HG03103 (cell line): ENCODE results near the gene EPS15.
"Not testable (repeated sequence)": the region's sequence is repeated elsewhere in the genome, so short reads cannot be mapped to it uniquely, and the experiment has no call there.

Experiments used
- ATAC-seq: cut with Tn5 transposase; IDR thresholded peaks from one replicate; pipeline ENCODE4 v1.9.1; 2021; ENCODE audit warnings: low read depth; ENCODE audit not compliant: unreplicated experiment

EPS15 gene

DNA sequence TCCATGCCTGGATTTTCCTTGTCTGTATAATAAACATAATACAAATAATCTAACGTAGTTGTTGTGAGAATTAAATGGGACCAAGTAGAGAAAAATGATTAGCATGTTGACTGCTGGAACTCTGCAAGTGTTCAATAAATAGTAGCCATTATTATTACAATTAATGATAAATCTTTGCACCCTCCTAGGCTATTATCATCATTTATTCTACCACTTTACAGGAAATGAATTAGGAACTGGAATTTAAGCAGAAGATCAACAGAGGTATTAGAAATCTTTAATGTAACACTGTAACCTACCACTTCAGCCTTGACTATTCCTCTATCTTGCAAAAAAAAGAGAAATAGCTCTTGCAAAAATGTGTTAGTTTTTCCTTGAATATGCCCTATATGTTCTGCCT lies 126.8 kb downstream of the EPS15 start:
- no peak for ATAC-seq

- not testable (repeated sequence) for ATAC-seq
These were observed 128.4 kb downstream of the EPS15 start for GRCh38 chr1:51390641-51391040.

GRCh38 chr1:51387288-51387687 lies 131.8 kb downstream of the EPS15 start:
- not testable (repeated sequence) for ATAC-seq

GRCh38 chr1:51386259-51386658 lies 132.8 kb downstream of the EPS15 start:
- not testable (repeated sequence) for ATAC-seq

DNA sequence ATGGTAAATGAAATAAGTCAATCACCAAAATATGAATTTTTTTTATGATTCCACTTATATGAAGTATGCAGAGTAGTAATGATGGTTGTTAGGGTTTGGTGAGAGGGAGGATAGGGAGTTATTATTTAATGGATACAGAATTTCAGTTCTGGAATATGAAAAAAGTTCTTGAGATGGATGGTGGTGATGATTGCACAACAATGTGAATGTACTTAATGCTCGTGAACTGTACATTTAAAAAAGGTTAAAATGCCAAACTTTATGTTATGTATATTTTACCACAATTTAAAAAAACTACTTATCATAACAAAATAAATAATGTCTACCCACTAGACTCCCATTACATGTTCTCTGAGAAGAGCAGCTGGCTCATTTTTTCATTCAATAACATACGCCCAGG lies 133.3 kb downstream of the EPS15 start:
- no peak for ATAC-seq

DNA sequence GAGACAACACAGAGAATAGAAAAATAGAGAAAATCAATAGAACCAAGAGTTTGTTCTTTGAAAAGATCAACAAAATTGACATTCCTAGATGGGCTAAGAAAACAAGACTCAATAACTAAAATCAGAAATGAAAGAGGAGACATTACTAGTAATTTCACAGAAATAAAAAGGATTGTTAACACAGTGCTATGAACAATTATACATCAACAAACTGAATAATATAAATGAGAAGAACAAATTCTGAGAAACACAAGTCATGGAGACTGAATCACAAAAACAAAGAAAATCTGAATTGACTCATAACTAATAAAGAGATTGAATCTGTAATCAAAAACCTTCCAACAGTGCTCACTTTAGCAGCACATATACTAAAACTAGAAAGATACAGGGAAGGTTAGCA lies 137.1 kb downstream of the EPS15 start:
- no peak for ATAC-seq

DNA sequence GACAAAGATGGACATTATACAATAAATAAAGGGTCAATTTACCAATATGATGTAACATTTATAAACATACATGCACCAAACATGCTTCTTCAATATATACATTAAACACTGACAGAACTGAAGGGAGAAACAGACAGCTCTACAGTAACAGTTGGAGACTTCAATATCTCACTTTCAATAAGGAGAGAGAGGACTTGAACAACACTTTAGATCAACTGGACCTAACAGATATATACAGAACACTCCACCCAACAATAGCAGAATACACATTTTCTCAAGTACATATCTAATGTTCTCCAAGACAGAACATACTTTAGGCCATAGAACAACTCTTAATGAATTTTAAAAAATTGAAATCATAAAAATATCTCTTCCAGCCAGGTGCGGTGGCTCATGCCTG lies 138.1 kb downstream of the EPS15 start:
- no peak for ATAC-seq

- no peak for ATAC-seq
These were observed 140.2 kb downstream of the EPS15 start for GRCh38 chr1:51378871-51379270.

GRCh38 chr1:51373898-51374297 lies 145.2 kb downstream of the EPS15 start:
- ATAC-seq = no peak

- no peak for ATAC-seq
These were observed 146.5 kb downstream of the EPS15 start for GRCh38 chr1:51372561-51372960.

DNA sequence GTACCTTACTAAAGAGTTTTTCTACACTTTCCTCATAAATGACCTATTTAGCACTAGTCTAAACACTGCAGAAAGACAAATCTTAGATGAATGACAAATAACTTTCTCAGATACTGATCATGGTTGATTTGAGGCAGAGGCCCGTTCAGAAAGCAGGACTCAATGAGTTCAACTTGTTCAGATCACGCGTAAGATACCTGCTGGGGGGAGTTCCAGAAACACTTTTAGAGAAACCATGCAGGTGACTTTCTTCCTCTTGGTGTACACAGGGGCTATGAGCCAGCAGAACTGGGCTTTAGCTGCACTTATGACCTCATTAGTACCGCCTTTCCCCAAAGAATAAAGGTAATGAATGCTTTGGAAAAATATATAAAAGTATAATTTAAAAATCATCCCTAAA lies 149.9 kb downstream of the EPS15 start:
- ATAC-seq = no peak

DNA sequence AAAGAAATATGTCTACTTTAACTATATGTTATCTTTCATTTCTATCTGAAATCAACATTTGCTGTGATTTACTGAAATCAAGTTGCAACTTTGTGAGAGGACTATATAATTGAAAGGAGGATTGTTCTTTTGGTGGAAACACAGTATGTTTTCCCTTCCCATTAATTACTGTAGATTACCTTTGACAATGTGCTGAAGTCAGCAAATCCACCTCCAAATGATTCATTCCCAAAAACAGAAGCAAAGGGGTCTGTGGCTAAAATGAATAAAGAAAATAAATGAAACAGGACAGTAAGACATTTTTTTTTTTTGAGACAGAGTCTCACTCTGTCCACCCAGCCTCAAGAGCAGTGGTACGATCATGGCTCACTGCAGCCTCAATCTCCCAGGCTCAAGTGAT lies 153.3 kb downstream of the EPS15 start:
- no peak for ATAC-seq

- no peak for ATAC-seq
These were observed 159.2 kb downstream of the EPS15 start for GRCh38 chr1:51359879-51360278.

DNA sequence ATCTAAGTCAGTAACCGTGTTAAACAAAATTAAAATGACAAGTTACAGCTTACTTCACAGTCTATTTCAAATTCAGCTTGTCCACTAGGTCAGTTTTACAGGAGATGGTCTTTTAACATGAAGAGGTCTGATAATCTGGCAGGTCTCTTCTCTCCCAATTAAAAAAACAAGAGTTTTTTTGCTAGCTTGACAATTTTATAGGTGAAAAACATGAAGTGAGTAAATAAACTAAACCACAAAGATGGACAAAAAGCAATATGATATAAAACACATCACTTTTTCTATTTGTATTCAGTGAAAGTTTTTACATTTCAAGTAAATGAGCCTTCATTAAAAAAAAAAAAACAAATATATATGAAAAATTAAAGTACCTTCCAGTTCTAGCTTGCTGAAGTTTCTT lies 163.7 kb downstream of the EPS15 start:
- no peak for ATAC-seq

GRCh38 chr1:51354416-51354815 lies 164.7 kb downstream of the EPS15 start:
- ATAC-seq = no peak

DNA sequence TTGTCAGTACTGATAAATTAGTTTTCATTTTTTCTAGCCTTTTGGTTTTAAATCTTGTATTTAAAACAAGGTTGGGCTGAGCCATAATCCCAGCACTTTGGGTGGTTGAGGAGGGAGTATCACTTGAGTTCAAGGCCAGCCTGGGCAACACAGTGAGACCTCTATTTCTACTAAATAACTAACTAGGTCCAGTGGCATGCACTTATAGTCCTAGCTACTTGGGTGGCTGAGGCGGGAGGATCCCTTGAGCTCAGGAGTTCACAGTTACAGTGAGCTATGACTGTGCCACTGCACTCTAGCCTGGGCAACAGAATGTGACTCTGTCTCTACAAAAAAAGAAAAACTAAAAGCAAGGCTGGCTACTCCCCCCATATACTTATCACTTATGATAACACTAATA lies 167.2 kb downstream of the EPS15 start:
- no peak for ATAC-seq

DNA sequence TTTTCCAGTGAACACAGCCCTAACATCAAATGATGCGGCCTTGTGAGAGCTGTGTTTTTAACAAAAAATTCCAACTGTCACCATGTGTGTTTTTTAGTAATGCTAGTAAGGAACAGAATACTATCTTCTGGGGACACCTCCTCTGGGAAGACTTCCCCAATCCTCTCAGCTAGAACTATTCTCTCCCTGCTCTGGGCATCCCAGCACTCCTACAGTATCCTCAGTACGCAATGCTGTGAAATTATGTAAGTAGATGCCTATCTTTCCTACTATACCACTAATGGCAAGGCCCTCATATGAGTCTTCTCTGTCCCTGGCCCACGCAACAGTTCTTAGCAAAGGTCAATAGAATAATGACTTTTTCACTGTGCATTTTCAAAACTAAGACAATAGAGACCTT lies 169.2 kb downstream of the EPS15 start:
- ATAC-seq = no peak

- no peak for ATAC-seq
These were observed 170.9 kb downstream of the EPS15 start for GRCh38 chr1:51348147-51348527.

- no peak for ATAC-seq
These were observed 171.5 kb downstream of the EPS15 start for GRCh38 chr1:51347398-51348146.

GRCh38 chr1:51346086-51346942 lies 172.8 kb downstream of the EPS15 start:
- ATAC-seq = no peak

- ATAC-seq = no peak
These were observed 173.8 kb downstream of the EPS15 start for GRCh38 chr1:51345300-51345687.
